Suppressor macrophage (primary cell): ENCODE data around the gene CLEC16A.
"Not testable (repeated sequence)": the region's sequence is repeated elsewhere in the genome, so short reads cannot be mapped to it uniquely, and the experiment has no call there.

Experiments used
- DNase-seq, 4 experiments: peaks; one replicate each; pipeline ENCODE4 v3.0.0-alpha.2; 2020 to 2022

Gene CLEC16A

DNA sequence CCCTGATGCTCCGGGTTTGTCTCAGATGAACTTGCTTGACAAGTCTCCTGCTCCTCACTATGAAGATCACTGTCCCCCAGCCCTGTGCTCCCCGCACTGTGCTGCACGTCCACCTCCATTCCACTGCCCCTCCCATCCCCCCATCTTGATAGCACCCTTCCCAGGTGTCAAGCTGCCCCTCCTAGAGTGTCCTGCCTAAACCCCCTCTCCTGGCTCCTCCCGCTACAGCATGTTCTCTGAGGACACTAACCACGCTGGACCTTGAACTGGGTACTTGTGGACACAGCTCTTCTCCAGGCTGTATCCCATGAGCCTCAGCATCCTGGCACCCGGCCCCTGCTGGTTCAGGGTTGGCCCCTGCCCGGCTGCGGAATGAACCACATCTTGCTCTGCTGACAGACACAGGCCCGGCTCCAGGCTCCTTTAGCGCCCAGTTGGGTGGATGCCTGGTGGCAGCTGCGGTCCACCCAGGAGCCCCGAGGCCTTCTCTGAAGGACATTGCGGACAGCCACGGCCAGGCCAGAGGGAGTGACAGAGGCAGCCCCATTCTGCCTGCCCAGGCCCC lies 20.6 kb upstream of the CLEC16A start:
- no peak for DNase-seq

- not testable (repeated sequence) for DNase-seq
Measured at GRCh38 chr16:10925285-10925684, 19.1 kb upstream of the CLEC16A start.

GRCh38 chr16:10926094-10926493 lies 18.3 kb upstream of the CLEC16A start:
- no peak for DNase-seq

GRCh38 chr16:10926867-10927266 lies 17.5 kb upstream of the CLEC16A start:
- DNase-seq = no peak

GRCh38 chr16:10927497-10928112 lies 16.8 kb upstream of the CLEC16A start:
- DNase-seq = no peak

- not testable (repeated sequence) for DNase-seq
Measured at GRCh38 chr16:10929097-10929496, 15.3 kb upstream of the CLEC16A start.

DNA sequence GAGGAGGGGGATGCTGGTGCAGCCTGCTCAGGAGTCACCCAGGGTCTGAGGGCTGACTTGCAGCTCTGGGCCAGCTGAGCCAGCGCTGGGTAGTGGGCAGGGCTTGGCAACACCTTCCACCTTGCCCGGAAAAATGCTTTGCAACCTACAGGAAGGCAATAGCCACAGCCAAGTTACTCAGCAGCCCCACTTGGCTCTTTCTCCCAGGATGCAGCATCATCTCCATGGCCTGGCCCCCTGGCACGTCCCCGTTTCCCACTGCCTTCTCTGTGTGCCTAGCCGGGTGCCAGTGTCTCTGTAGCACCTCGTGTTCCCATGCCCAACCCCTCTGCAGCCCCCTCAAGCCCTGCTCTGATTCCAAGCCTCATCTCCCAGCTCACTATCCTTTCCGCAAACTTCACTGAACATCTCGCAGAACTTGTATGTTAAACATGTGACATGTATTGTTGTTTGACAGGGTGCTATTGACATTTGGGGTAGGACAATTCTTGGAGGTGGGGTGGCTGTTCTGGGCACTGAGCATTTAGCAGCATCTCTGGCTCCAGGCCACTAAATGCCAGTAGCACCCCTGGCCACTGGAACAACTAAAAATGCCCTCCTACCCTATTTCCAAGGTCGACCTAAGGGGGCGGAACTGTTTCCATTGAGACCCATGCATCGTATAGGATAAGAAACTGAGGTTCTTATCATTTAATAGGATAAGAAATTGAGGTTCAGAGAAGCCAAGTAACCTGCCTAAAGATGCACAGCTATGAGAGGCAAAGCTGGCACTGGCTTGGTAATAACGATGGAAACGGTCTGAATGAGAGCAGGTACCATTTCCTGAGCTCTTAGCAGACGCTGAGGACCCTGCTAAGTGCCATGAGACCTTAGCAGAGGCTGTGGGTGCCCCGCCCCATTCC lies 14.3 kb upstream of the CLEC16A start:
- DNase-seq = no peak

- no peak for DNase-seq
Measured at GRCh38 chr16:10930755-10931093, 13.6 kb upstream of the CLEC16A start.

DNA sequence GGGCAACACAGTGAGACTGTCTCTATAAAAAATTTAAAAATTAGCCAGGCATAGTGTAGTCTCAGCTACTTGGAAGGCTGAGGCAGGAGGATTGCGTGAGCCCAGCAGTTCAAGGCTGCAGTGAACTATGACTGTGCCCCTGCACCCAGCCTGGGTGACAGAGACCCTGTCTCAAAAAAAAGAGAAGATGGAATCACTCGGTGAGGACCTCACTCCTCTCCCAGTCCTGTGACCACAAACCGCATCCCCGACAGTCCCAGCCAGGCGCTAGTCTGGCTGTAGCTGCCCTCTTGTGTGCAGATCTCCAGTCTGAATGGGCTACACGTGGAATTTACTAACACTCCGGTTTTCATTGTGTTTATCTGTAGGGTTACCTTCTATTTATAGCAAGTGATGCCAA lies 13.2 kb upstream of the CLEC16A start:
- DNase-seq = no peak

- DNase-seq = no peak
Measured at GRCh38 chr16:10931977-10932632, 12.3 kb upstream of the CLEC16A start.

GRCh38 chr16:10932959-10933710 lies 11.2 kb upstream of the CLEC16A start:
- no peak for DNase-seq

DNA sequence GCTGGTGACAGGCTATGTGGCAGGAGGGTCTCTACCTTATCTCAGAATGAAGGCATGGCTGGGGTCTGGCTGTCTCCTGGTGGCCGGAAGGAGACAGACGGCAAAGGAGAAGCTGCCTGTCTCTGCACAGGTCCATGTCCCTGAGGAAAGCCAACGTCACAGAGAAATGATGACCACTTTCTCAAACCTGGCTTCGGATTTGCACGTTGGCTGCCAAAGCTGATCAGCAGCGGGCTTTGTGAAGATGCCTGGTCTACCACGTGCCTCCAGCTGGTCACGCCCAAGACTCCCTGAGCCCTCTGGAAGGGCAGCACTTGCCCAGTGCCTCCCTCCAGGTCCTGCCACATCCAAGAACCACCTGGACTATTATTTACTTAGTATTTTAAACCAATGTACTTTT lies 10.5 kb upstream of the CLEC16A start:
- DNase-seq = no peak

- DNase-seq = no peak
Measured at GRCh38 chr16:10934325-10935107, 9.8 kb upstream of the CLEC16A start.

GRCh38 chr16:10935226-10935915 lies 9.0 kb upstream of the CLEC16A start:
- no peak for DNase-seq

GRCh38 chr16:10936272-10936984 lies 7.9 kb upstream of the CLEC16A start:
- peak in 3 of 4 experiments; percentile 29 to 46 (median 44) for DNase-seq

DNA sequence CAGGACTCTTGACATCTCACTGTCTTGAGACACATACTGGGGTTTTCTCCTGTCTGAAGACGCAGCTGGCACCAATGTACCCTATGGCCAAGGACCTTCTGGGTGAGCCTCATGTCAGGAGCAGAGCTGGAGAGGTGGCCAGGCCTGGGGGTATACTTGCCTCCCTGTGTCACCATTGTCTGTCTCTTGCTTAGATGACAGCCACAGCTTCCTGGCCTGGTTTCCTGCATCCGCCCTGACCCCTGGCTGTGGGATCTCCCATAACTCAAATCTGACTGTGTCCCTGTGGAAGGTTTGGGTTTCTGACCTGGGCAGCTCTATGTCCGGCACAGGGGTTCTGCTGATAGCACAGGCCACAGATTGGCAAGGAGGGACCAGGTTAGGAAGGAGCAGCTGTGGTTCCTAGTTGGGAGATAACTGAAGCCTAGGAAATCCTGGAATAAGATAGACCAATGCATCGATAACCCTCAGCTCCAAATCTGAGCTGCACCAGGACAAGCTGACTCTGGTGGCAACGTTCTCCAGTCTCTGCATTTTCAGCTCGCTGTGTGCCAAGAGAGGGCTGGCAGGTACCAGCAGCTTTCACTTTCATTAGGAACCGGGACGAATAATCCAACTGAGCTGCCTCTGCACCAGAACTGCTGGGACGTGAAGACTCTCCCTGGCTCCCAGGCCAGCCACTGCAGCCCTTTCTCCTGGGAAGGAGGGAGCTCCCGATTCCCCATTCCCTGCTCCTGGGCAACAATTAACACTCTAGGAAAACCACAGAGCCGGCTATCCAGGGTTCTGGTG lies 7.1 kb upstream of the CLEC16A start:
- no peak for DNase-seq

DNA sequence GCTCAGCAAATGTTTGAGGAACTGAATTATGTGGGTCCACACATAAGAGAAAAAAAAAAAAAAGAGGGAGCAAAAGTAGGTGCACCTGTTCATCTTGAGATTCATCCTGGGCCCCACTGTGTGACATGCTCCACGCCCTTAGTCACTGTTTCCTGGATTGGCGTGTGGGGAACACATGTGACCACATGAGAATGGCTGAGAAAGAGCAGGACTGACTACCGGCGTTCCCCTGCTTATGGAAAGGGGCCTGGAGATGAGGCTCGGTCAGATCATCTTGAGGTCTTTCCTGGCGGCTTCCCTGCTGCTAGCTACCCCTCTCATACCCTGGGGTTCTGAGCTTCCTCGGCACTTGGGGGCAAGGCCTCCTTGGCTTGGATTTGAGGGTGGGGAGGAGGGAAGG lies 6.0 kb upstream of the CLEC16A start:
- peak in 3 of 4 experiments; percentile 36 to 41 (median 39) for DNase-seq

- peak in 2 of 4 experiments; percentile 39 to 48 for DNase-seq
Measured at GRCh38 chr16:10938796-10939648, 5.3 kb upstream of the CLEC16A start.
